Subcutaneous abdominal adipose tissue (tissue), 5 donors: Measurements from ENCODE around the gene FBRS.

Experiments
- H3K27ac ChIP-seq: one replicate; pipeline ENCODE4 v1.7.0; 2013; ENCODE audit warnings: low read depth, mild to moderate bottlenecking, inconsistent platforms, low read length, moderate library complexity
- H3K27me3 ChIP-seq, 5 donors: one replicate each; pipeline ENCODE4 v1.7.0; 2013; ENCODE audit warnings: low read length in 5 of 5, inconsistent platforms in 1 of 5; ENCODE audit not compliant: control insufficient read depth in 5 of 5, insufficient read depth in 4 of 5
- H3K36me3 ChIP-seq, 5 donors: one replicate each; pipeline ENCODE4 v1.7.0; 2013; ENCODE audit warnings: low read length in 5 of 5; ENCODE audit not compliant: control insufficient read depth in 5 of 5, insufficient read depth in 5 of 5
- H3K4me1 ChIP-seq, 5 donors: one replicate each; pipeline ENCODE4 v1.7.0; 2013; ENCODE audit warnings: low read length in 5 of 5, mild to moderate bottlenecking in 3 of 5, moderate library complexity in 1 of 5; ENCODE audit not compliant: control insufficient read depth in 5 of 5, insufficient read depth in 5 of 5
- H3K4me3 ChIP-seq, 5 donors: one replicate each; pipeline ENCODE4 v1.7.0; 2013; ENCODE audit warnings: low read length in 5 of 5, low read depth in 1 of 5
- H3K9ac ChIP-seq, 5 donors: one replicate each; pipeline ENCODE4 v1.7.0; 2013; ENCODE audit warnings: low read length in 5 of 5, mild to moderate bottlenecking in 4 of 5, moderate library complexity in 3 of 5
- H3K9me3 ChIP-seq, 5 donors: one replicate each; pipeline ENCODE4 v1.7.0; 2013; ENCODE audit warnings: low read length in 5 of 5; ENCODE audit not compliant: control insufficient read depth in 5 of 5
- donor health status: healthy.
- donor health status: healthy.
- donor health status: healthy.
- donor health status: healthy.
- donor health status: healthy.

FBRS gene

DNA sequence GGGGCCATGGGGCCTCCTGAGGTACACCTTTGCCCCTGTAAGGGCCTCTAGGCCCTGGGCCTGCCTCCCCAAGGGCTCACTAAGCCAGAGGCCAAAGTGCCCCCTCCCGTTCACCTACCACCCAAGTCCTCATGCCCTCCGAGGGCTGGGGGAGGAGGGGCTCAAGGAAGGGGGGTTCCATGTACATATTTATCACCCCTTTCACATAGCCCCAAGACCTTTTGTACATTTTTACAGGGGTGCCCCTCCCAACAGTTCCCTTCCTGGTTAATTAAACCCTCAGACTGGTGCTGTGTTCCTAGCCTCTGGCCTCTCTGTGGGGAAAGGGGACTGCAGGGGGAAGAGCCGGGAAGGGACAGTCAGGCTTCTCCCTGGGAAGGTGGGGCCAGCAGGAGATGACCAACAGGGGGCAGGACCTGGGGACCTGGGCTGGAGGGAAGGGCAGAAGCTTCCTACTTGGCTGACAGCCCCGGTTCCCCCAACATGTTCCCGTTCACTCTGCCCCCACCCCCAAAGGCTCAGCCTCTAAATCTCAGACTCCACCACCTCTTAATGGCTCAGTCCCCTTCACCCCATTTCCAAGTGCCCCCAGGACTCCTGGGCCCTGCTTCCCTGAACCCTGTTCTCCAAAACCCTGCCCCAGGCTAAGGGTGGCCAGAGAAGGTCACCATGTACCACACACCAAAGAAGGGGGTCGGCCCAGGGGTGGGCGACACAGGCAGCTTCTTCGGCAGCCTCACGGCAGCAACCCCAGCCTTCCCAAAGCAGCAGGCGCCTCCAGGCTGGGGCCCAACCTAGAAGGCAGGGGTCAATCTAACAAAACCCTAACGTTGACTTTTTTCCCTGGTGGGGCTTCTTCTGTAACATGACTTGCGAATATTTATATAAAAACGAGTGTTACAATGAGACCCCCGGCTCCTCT, 11.9 kb downstream of the FBRS start:
- no peak overlapping the region for H3K27ac ChIP-seq
- H3K36me3 ChIP-seq = peaks cover 0 to 59% (median 52%) of the 10 kb centered on the region in 5 donors
- no peaks in the 10 kb centered on the region for H3K27me3 ChIP-seq
- H3K9ac ChIP-seq = no peak overlapping the region
- H3K9me3 ChIP-seq = no peaks in the 10 kb centered on the region
- H3K4me3 ChIP-seq = no peak overlapping the region
- H3K4me1 ChIP-seq = no peaks in the 10 kb centered on the region

GRCh38 chr16:30675143-30675542, 16.9 kb downstream of the FBRS start:
- no peaks in the 10 kb centered on the region for H3K27me3 ChIP-seq
- no peak overlapping the region for H3K27ac ChIP-seq
- H3K36me3 ChIP-seq = peaks cover 0 to 9% (median 4%) of the 10 kb centered on the region in 5 donors
- H3K4me1 ChIP-seq = no peaks in the 10 kb centered on the region
- no peaks in the 10 kb centered on the region for H3K9me3 ChIP-seq
- H3K9ac ChIP-seq = no peak overlapping the region
- no peak overlapping the region for H3K4me3 ChIP-seq

DNA sequence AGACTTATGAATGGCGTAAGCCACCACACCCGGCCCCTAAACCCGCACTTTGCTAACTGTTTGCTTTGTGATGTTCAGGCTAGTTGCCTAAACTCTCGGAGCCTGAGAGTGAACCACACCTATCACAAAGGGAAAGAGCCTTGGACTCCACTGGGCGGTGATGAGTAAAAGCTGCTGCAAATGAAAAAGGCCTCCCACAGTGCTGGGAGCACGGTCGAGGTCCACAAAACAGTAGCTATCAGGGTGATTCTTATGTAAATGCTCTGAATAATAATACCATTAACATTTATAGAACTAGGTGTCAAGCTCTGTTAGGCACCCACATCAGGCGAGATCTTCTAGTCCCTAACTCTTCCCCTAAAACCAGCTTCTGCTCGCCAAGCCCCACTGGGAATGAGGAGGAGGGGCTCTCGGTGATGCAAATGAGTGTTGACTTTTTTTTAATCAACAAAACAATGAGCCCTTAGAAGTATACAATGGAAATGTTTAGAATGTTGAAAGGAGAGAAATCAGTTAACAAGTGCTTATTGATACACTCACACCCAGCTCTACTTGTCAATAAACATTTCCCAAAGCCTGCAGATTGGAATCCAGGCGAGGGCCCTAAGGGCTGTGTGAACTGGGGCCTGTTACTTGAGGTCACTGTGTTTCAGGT, 19.8 kb downstream of the FBRS start:
- H3K27ac ChIP-seq = no peak overlapping the region
- no peak overlapping the region for H3K9ac ChIP-seq
- H3K27me3 ChIP-seq = no peaks in the 10 kb centered on the region
- no peaks in the 10 kb centered on the region for H3K9me3 ChIP-seq
- no peaks in the 10 kb centered on the region for H3K36me3 ChIP-seq
- H3K4me1 ChIP-seq = no peaks in the 10 kb centered on the region
- H3K4me3 ChIP-seq = no peak overlapping the region

- no peak overlapping the region for H3K4me3 ChIP-seq
- no peak overlapping the region for H3K27ac ChIP-seq
- no peaks in the 10 kb centered on the region for H3K9me3 ChIP-seq
- H3K9ac ChIP-seq = no peak overlapping the region
- no peaks in the 10 kb centered on the region for H3K36me3 ChIP-seq
- no peaks in the 10 kb centered on the region for H3K27me3 ChIP-seq
- no peaks in the 10 kb centered on the region for H3K4me1 ChIP-seq
Measured at GRCh38 chr16:30678586-30678970, 20.3 kb downstream of the FBRS start.

GRCh38 chr16:30680326-30680725, 22.1 kb downstream of the FBRS start:
- no peak overlapping the region for H3K9ac ChIP-seq
- H3K27me3 ChIP-seq = no peaks in the 10 kb centered on the region
- no peaks in the 10 kb centered on the region for H3K36me3 ChIP-seq
- H3K9me3 ChIP-seq = no peaks in the 10 kb centered on the region
- no peak overlapping the region for H3K27ac ChIP-seq
- H3K4me3 ChIP-seq = no peak overlapping the region
- no peaks in the 10 kb centered on the region for H3K4me1 ChIP-seq

DNA sequence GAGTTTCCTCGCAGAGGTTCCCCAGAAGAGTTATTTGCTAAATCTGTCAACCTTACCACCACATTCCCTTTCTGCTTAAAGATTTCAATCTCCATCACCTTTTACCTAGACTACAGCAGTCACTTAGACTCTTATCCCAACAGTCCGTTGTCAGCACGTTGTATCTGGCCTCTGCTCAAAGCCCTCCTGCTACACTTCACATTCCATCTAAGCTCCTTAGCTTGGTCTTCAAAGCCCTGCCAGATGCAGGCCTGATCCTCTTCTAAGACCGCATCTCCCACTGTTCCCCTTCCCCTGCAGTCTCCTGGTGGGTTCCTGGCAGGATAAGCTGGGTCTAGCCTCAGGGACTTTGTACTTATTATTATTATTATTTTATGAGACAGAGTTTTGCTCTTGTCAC, 30.5 kb downstream of the FBRS start:
- no peaks in the 10 kb centered on the region for H3K9me3 ChIP-seq
- no peak overlapping the region for H3K4me3 ChIP-seq
- H3K36me3 ChIP-seq = no peaks in the 10 kb centered on the region
- H3K4me1 ChIP-seq = peaks cover 0 to 5% (median 0%) of the 10 kb centered on the region in 5 donors
- no peak overlapping the region for H3K27ac ChIP-seq
- H3K27me3 ChIP-seq = no peaks in the 10 kb centered on the region
- H3K9ac ChIP-seq = no peak overlapping the region

GRCh38 chr16:30691907-30692306, 33.7 kb downstream of the FBRS start:
- Histone ChIP-seq H3K27ac (no peak overlapping the region), H3K4me3 (no peak overlapping the region), H3K4me1 (peaks cover 0 to 8% (median 0%) of the 10 kb centered on the region in 5 donors), H3K27me3 (no peaks in the 10 kb centered on the region), H3K36me3 (no peaks in the 10 kb centered on the region), H3K9ac (no peak overlapping the region), H3K9me3 (no peaks in the 10 kb centered on the region)

DNA sequence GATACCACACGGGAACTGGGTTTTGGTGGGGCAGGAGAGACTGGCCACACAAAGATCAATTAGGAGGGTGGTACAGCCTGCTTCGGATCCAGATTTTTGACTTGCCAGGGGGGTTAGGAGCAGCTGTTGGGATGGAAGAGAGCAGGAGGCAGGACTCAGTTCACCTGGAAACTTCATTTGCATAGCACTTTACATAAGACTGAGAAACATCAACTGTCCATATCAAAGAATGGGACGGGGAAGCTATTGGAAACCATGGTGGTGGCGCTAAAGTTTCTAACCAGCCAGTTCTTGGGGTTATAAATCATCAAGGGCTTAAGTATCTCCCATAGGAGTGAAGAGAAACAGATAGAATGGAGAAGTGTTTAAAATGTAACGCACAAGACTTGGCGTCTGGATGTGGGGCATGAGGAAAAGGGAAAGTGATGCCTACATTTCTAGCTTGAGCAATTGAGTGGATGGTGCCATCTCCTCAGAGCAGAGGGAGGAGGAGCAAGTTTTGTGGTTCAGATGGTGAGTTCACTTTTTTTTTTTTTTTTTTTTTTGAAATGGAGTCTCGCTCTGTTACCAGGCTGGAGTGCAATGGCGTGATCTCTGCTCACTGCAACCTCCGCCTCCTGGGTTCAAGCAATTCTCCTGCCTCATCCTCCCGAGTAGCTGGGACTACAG, 34.3 kb downstream of the FBRS start:
- H3K9ac ChIP-seq = no peak overlapping the region

DNA sequence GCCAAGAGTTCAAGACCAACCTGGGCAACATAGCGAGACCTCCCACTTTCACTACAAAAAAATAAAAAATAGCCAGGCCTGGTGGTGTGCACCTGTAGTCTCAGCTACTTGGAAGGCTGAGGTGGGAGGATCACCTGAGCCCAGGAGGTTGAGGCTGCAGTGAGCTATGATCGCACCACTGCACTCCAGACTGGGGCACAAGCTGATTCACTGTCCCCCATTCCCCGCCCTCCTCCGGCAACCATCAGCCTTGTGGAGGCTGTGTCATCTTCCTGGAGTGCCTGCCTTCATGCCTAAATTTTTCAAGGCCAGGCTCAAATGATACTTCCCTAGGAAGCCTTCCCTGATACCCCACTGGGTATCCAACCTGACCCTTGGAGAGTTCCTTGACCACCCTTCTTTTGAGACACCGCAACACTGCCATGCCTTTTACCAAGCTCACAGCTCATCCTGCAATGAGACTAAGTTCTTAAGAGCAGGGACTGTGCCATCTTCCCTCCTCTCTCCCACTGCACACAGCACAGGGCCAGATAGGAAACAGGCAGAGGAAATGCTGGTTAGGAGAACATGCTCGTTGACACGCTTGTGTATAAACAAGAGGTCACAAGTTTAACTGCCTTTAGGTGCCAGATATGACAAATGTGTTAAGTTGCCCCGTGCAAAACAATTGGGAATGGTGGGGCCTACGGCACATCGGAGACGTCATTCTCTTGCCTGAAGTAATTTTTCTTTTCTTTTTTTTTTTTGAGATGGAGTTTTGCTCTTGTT, 36.9 kb downstream of the FBRS start:
- Histone ChIP-seq H3K4me1 (peaks cover 5 to 23% (median 19%) of the 10 kb centered on the region in 5 donors), H3K9me3 (no peaks in the 10 kb centered on the region), H3K36me3 (peaks cover 0 to 1% (median 0%) of the 10 kb centered on the region in 5 donors), H3K27ac (no peak overlapping the region), H3K27me3 (no peaks in the 10 kb centered on the region), H3K9ac (no peak overlapping the region), H3K4me3 (no peak overlapping the region)

More for the DNA sequence above, 34.3 kb downstream of the FBRS start:
- Histone ChIP-seq H3K36me3 (no peaks in the 10 kb centered on the region), H3K27ac (no peak overlapping the region), H3K4me3 (no peak overlapping the region), H3K9me3 (no peaks in the 10 kb centered on the region), H3K4me1 (peaks cover 0 to 12% (median 4%) of the 10 kb centered on the region in 5 donors), H3K27me3 (no peaks in the 10 kb centered on the region)
